Activated T-cell treated with anti-CD3 and anti-CD28 coated beads, Interleukin-2, amount 50 U/mL, for 72 hours (primary cell): ENCODE measurements around the gene TCF3. TPM values are rescaled to one million over a fixed set of nuclear protein-coding genes. Genes with fewer than 3 reads are reported as not detected.

Source experiments
- ATAC-seq, 2 donors: fragments of 150-1000 bp; cut with Tn5 transposase; replicated peaks in 1 of 2; 2 replicates each; pipeline ENCODE4 v1.10.0; 2021; ENCODE audit warnings: moderate library complexity in 2 of 2, mild to moderate bottlenecking in 1 of 2
- DNase-seq, 2 donors: peaks; one replicate each; pipeline ENCODE4 v3.0.0; 2021 to 2022; ENCODE audit warnings: mixed read lengths in 1 of 2
- H3K27ac Mint-ChIP-seq: one replicate; pipeline ENCODE4 v1.8.0; 2022; ENCODE audit warnings: mild to moderate bottlenecking, moderate library complexity, mixed read lengths
- H3K27me3 Mint-ChIP-seq: one replicate; pipeline ENCODE4 v1.8.0; 2022; ENCODE audit warnings: low read depth, mixed read lengths
- H3K36me3 Mint-ChIP-seq, 2 donors: one replicate each; pipeline ENCODE4 v1.8.0; 2022; ENCODE audit warnings: mixed read lengths in 2 of 2, mild to moderate bottlenecking in 1 of 2; ENCODE audit not compliant: insufficient read depth in 2 of 2
- H3K4me1 Mint-ChIP-seq: one replicate; pipeline ENCODE4 v1.8.0; 2022; ENCODE audit warnings: low read depth, mixed read lengths
- H3K4me3 Mint-ChIP-seq, 2 donors: one replicate each; pipeline ENCODE4 v1.8.0; 2022; ENCODE audit warnings: mild to moderate bottlenecking in 2 of 2, mixed read lengths in 2 of 2, moderate library complexity in 2 of 2
- H3K9me3 Mint-ChIP-seq, 2 donors: one replicate each; pipeline ENCODE4 v1.8.0; 2022; ENCODE audit warnings: mixed read lengths in 2 of 2
- total RNA-seq, 2 donors: library from RNA; stranded (reverse); gene quantifications; one replicate each; pipeline ENCODE4 v1.2.3, GENCODE V29; 2022

The TCF3 gene
- total RNA-seq, 2 donors from 2014 or later = 112 to 126 TPM

GRCh38 chr19:1580957-1581356 is 71.5 kb downstream of the TCF3 start:
- H3K27ac Mint-ChIP-seq = no peak overlapping the region
- no peaks in the 10 kb centered on the region for H3K9me3 Mint-ChIP-seq
- ATAC-seq = no peak
- H3K36me3 Mint-ChIP-seq = peaks cover 3 to 19% of the 10 kb centered on the region in 2 donors
- no peak overlapping the region for H3K4me3 Mint-ChIP-seq
- DNase-seq = no peak
- H3K4me1 Mint-ChIP-seq = no peaks in the 10 kb centered on the region
- no peaks in the 10 kb centered on the region for H3K27me3 Mint-ChIP-seq

- Mint-ChIP-seq H3K36me3 (peaks cover 3 to 21% of the 10 kb centered on the region in 2 donors), H3K27ac (no peak overlapping the region), H3K9me3 (no peaks in the 10 kb centered on the region), H3K27me3 (no peaks in the 10 kb centered on the region), H3K4me1 (no peaks in the 10 kb centered on the region), H3K4me3 (no peak overlapping the region)
- DNase-seq (no peak), ATAC-seq (no peak)
Observed at GRCh38 chr19:1580382-1580781, 72.0 kb downstream of the TCF3 start.

GRCh38 chr19:1579222-1579621 is 73.2 kb downstream of the TCF3 start:
- no peaks in the 10 kb centered on the region for H3K9me3 Mint-ChIP-seq
- H3K27ac Mint-ChIP-seq = no peak overlapping the region
- peaks cover 0 to 15% of the 10 kb centered on the region in 2 donors for H3K36me3 Mint-ChIP-seq
- no peaks in the 10 kb centered on the region for H3K4me1 Mint-ChIP-seq
- ATAC-seq = no peak
- DNase-seq = no peak
- no peak overlapping the region for H3K4me3 Mint-ChIP-seq
- no peaks in the 10 kb centered on the region for H3K27me3 Mint-ChIP-seq

- Mint-ChIP-seq H3K36me3 (peaks cover 0 to 14% of the 10 kb centered on the region in 2 donors), H3K4me3 (no peak overlapping the region), H3K9me3 (no peaks in the 10 kb centered on the region), H3K27ac (no peak overlapping the region), H3K27me3 (no peaks in the 10 kb centered on the region), H3K4me1 (no peaks in the 10 kb centered on the region)
- no peak for ATAC-seq
- DNase-seq = no peak
Observed at GRCh38 chr19:1577929-1578618, 74.3 kb downstream of the TCF3 start.

- no peaks in the 10 kb centered on the region for H3K27me3 Mint-ChIP-seq
- no peak overlapping the region for H3K4me3 Mint-ChIP-seq
- H3K27ac Mint-ChIP-seq = no peak overlapping the region
- no peaks in the 10 kb centered on the region for H3K9me3 Mint-ChIP-seq
- DNase-seq = no peak
- no peak for ATAC-seq
- peaks cover 0 to 13% of the 10 kb centered on the region in 2 donors for H3K36me3 Mint-ChIP-seq
- no peaks in the 10 kb centered on the region for H3K4me1 Mint-ChIP-seq
Observed at GRCh38 chr19:1577090-1577928, 75.1 kb downstream of the TCF3 start.

GRCh38 chr19:1576242-1577089 is 75.9 kb downstream of the TCF3 start:
- no peak for DNase-seq
- ATAC-seq = peak in 1 of 2 donors; percentile 13
- Mint-ChIP-seq H3K9me3 (no peaks in the 10 kb centered on the region), H3K27ac (no peak overlapping the region), H3K4me1 (no peaks in the 10 kb centered on the region), H3K27me3 (no peaks in the 10 kb centered on the region), H3K36me3 (peaks cover 0 to 13% of the 10 kb centered on the region in 2 donors), H3K4me3 (no peak overlapping the region)

- H3K4me1 Mint-ChIP-seq = no peaks in the 10 kb centered on the region
- no peak overlapping the region for H3K4me3 Mint-ChIP-seq
- DNase-seq (no peak), ATAC-seq (no peak)
- H3K27ac Mint-ChIP-seq = no peak overlapping the region
- peaks cover 2% of the 10 kb centered on the region for H3K27me3 Mint-ChIP-seq
- H3K9me3 Mint-ChIP-seq = no peaks in the 10 kb centered on the region
- H3K36me3 Mint-ChIP-seq = peaks cover 0 to 13% of the 10 kb centered on the region in 2 donors
Observed at GRCh38 chr19:1575323-1576241, 76.8 kb downstream of the TCF3 start.

GRCh38 chr19:1574354-1575136 is 77.9 kb downstream of the TCF3 start:
- Mint-ChIP-seq H3K4me1 (peaks cover 7% of the 10 kb centered on the region), H3K9me3 (no peaks in the 10 kb centered on the region), H3K4me3 (no peak overlapping the region), H3K36me3 (peaks cover 0 to 7% of the 10 kb centered on the region in 2 donors), H3K27me3 (peaks cover 12% of the 10 kb centered on the region), H3K27ac (no peak overlapping the region)
- no peak for DNase-seq
- ATAC-seq = no peak

GRCh38 chr19:1572795-1573194 is 79.6 kb downstream of the TCF3 start:
- peaks cover 13% of the 10 kb centered on the region for H3K27me3 Mint-ChIP-seq
- ATAC-seq (no peak), DNase-seq (no peak)
- peaks cover 7% of the 10 kb centered on the region for H3K4me1 Mint-ChIP-seq
- no peak overlapping the region for H3K4me3 Mint-ChIP-seq
- H3K27ac Mint-ChIP-seq = no peak overlapping the region
- H3K9me3 Mint-ChIP-seq = no peaks in the 10 kb centered on the region
- peaks cover 0 to 3% of the 10 kb centered on the region in 2 donors for H3K36me3 Mint-ChIP-seq

- H3K27me3 Mint-ChIP-seq = peaks cover 13% of the 10 kb centered on the region
- ATAC-seq (no peak), DNase-seq (no peak)
- H3K4me3 Mint-ChIP-seq = no peak overlapping the region
- peaks cover 7% of the 10 kb centered on the region for H3K4me1 Mint-ChIP-seq
- H3K27ac Mint-ChIP-seq = no peak overlapping the region
- H3K9me3 Mint-ChIP-seq = no peaks in the 10 kb centered on the region
- peaks cover 0 to 3% of the 10 kb centered on the region in 2 donors for H3K36me3 Mint-ChIP-seq
Observed at GRCh38 chr19:1571358-1571757, 81.1 kb downstream of the TCF3 start.

GRCh38 chr19:1570836-1571235 is 81.6 kb downstream of the TCF3 start:
- no peak for ATAC-seq
- H3K4me1 Mint-ChIP-seq = peaks cover 7% of the 10 kb centered on the region
- peaks cover 0 to 1% of the 10 kb centered on the region in 2 donors for H3K36me3 Mint-ChIP-seq
- no peaks in the 10 kb centered on the region for H3K9me3 Mint-ChIP-seq
- H3K27ac Mint-ChIP-seq = no peak overlapping the region
- DNase-seq = no peak
- H3K4me3 Mint-ChIP-seq = no peak overlapping the region
- peaks cover 13% of the 10 kb centered on the region for H3K27me3 Mint-ChIP-seq
